Fibroblast of upper back skin (primary cell): ENCODE measurements around the gene STK10.
"Not testable (repeated sequence)": the region's sequence is repeated elsewhere in the genome, so short reads cannot be mapped to it uniquely, and the experiment has no call there.

Experiments used
- DNase-seq: peaks from one replicate; pipeline ENCODE4 v3.0.0-alpha.2; 2013

STK10 gene

GRCh38 chr5:172049226-172049796 lies 138.7 kb downstream of the STK10 start:
- no peak for DNase-seq

GRCh38 chr5:172048539-172049101 lies 139.4 kb downstream of the STK10 start:
- DNase-seq, result no peak

GRCh38 chr5:172048170-172048422 lies 139.9 kb downstream of the STK10 start:
- DNase-seq, result no peak

GRCh38 chr5:172046593-172046992 lies 141.4 kb downstream of the STK10 start:
- DNase-seq, result no peak

- DNase-seq, result no peak
Measured at GRCh38 chr5:172045315-172045632, 142.8 kb downstream of the STK10 start.

- DNase-seq, result no peak
Measured at GRCh38 chr5:172044631-172045314, 143.3 kb downstream of the STK10 start.

- no peak for DNase-seq
Measured at GRCh38 chr5:172043865-172044264, 144.2 kb downstream of the STK10 start.

- DNase-seq, result no peak
Measured at GRCh38 chr5:172042183-172042582, 145.8 kb downstream of the STK10 start.

GRCh38 chr5:172038167-172038566 lies 149.9 kb downstream of the STK10 start:
- DNase-seq, result no peak

- DNase-seq, result no peak
Measured at GRCh38 chr5:172035049-172035448, 153.0 kb downstream of the STK10 start.

GRCh38 chr5:172031894-172032461 lies 156.0 kb downstream of the STK10 start:
- no peak for DNase-seq

GRCh38 chr5:172029876-172030275 lies 158.1 kb downstream of the STK10 start:
- no peak for DNase-seq

GRCh38 chr5:172028167-172028566 lies 159.9 kb downstream of the STK10 start:
- DNase-seq, result no peak

- not testable (repeated sequence) for DNase-seq
Measured at GRCh38 chr5:172020110-172020786, 167.8 kb downstream of the STK10 start.

- DNase-seq, result no peak
Measured at GRCh38 chr5:172015346-172015745, 172.7 kb downstream of the STK10 start.

- peak; percentile 33 for DNase-seq
Measured at GRCh38 chr5:172010278-172010677, 177.7 kb downstream of the STK10 start.

GRCh38 chr5:172009536-172010270 lies 178.3 kb downstream of the STK10 start:
- DNase-seq, result no peak

GRCh38 chr5:172008689-172009141 lies 179.3 kb downstream of the STK10 start:
- no peak for DNase-seq

- peak; percentile 67 for DNase-seq
Measured at GRCh38 chr5:172008111-172008455, 179.9 kb downstream of the STK10 start.

GRCh38 chr5:172007175-172008110 lies 180.6 kb downstream of the STK10 start:
- DNase-seq, result no peak

- DNase-seq, result peak; percentile 97
Measured at GRCh38 chr5:172006321-172007174, 181.5 kb downstream of the STK10 start, which contains the start of gene FBXW11. FBXW11 (minus strand) TSS chr5:172006638; CDS start chr5:172006502, 136 bp downstream.
